ENCODE results near the gene ATP8B3.

The ATP8B3 gene

GRCh38 chr19:1752757-1753728 is 59.0 kb downstream of the ATP8B3 start, which contains the start of gene ONECUT3:
ONECUT3 (plus strand) TSS chr19:1753506; CDS start chr19:1753663, 157 bp downstream.
- no peak for DNase-seq

GRCh38 chr19:1752009-1752756 is 59.9 kb downstream of the ATP8B3 start:
- DNase-seq, result no peak

GRCh38 chr19:1751367-1752008 is 60.6 kb downstream of the ATP8B3 start:
- DNase-seq, result no peak

- DNase-seq, result no peak
Observed at GRCh38 chr19:1750343-1751021, 61.6 kb downstream of the ATP8B3 start.

GRCh38 chr19:1749373-1750342 is 62.4 kb downstream of the ATP8B3 start:
- no peak for DNase-seq

- no peak for DNase-seq
Observed at GRCh38 chr19:1748873-1749341, 63.2 kb downstream of the ATP8B3 start.

- DNase-seq, result no peak
Observed at GRCh38 chr19:1748115-1748872, 63.8 kb downstream of the ATP8B3 start.

- DNase-seq, result no peak
Observed at GRCh38 chr19:1747285-1748114, 64.6 kb downstream of the ATP8B3 start.

- no peak for DNase-seq
Observed at GRCh38 chr19:1746401-1747284, 65.4 kb downstream of the ATP8B3 start.

- no peak for DNase-seq
Observed at GRCh38 chr19:1745589-1746031, 66.5 kb downstream of the ATP8B3 start.

- no peak for DNase-seq
Observed at GRCh38 chr19:1744822-1745563, 67.1 kb downstream of the ATP8B3 start.

GRCh38 chr19:1744133-1744665 is 67.9 kb downstream of the ATP8B3 start:
- DNase-seq, result no peak

GRCh38 chr19:1742989-1743696 is 68.9 kb downstream of the ATP8B3 start:
- no peak for DNase-seq

GRCh38 chr19:1739960-1740629 is 72.0 kb downstream of the ATP8B3 start:
- DNase-seq, result no peak

GRCh38 chr19:1736927-1737326 is 75.1 kb downstream of the ATP8B3 start:
- DNase-seq, result no peak

- no peak for DNase-seq
Observed at GRCh38 chr19:1736280-1736679, 75.8 kb downstream of the ATP8B3 start.
